ENCODE data around the gene GDPD5.

- TF ChIP-seq POLR2A (IDR thresholded peaks at IDR 0.05; ENCODE audit: low read length) (no peak), ELK1 (IDR thresholded peaks at IDR 0.05; ENCODE audit: low read depth, low read length) (no peak), EP300 (IDR thresholded peaks at IDR 0.05) (no peak), KDM5A (IDR thresholded peaks at IDR 0.05) (no peak)
Observed at GRCh38 chr11:75389276-75389605, 136.5 kb downstream of the GDPD5 start.
